GM12878 (cell line): ENCODE data around the gene ZNF484. TPM values are rescaled to one million over a fixed set of nuclear protein-coding genes. Genes with fewer than 3 reads are reported as not detected.

Source experiments
- ATF2 ChIP-seq: IDR thresholded peaks from 2 replicates; pipeline ENCODE4 v1.6.1; 2012; ENCODE audit warnings: low read length, inconsistent platforms
- CBX5 ChIP-seq: sonication (generic); IDR thresholded peaks from 2 replicates; pipeline ENCODE4 v1.6.1; 2016; ENCODE audit warnings: low read depth, moderate library complexity, mild to moderate bottlenecking, inconsistent platforms
- CHD1 ChIP-seq: IDR thresholded peaks from 2 replicates; pipeline ENCODE4 v1.6.1; 2012; ENCODE audit warnings: low read depth, low read length, improper control_type of control experiment
- CTCF ChIP-seq, 3 experiments: IDR thresholded peaks in 2 of 3; conservative IDR thresholded peaks in 1 of 3; 2 replicates each; pipeline ENCODE4 v1.5.1; 2011; ENCODE audit warnings: low read depth in 3 of 3, low read length in 3 of 3, mild to moderate bottlenecking in 3 of 3, control low read depth in 2 of 3, moderate library complexity in 2 of 3, inconsistent platforms in 1 of 3, mixed read lengths in 1 of 3; ENCODE audit not compliant: control insufficient read depth in 2 of 3, insufficient read depth in 1 of 3; ENCODE audit errors: extremely low read depth in 1 of 3
- ESRRA ChIP-seq: IDR thresholded peaks from 2 replicates; pipeline ENCODE4 v1.6.1; 2012; ENCODE audit warnings: mild to moderate bottlenecking, low read length, improper control_type of control experiment
- GABPA ChIP-seq: IDR thresholded peaks from 2 replicates; pipeline ENCODE4 v1.6.1; 2014; ENCODE audit warnings: antibody characterized with exemption, low read depth, mild to moderate bottlenecking, inconsistent platforms
- IRF5 ChIP-seq: fragments of 450-650 bp; IDR thresholded peaks from 2 replicates; pipeline ENCODE4 v1.6.1; 2017; ENCODE audit warnings: borderline replicate concordance
- JUNB ChIP-seq: IDR thresholded peaks from 2 replicates; pipeline ENCODE4 v1.6.1; 2016; ENCODE audit warnings: antibody characterized with exemption, mild to moderate bottlenecking
- JUND ChIP-seq: IDR thresholded peaks from 2 replicates; pipeline ENCODE4 v1.6.1; 2012; ENCODE audit warnings: low read depth, mild to moderate bottlenecking, low read length, improper control_type of control experiment, moderate library complexity
- KAT2A ChIP-seq: conservative IDR thresholded peaks from 2 replicates; pipeline ENCODE4 v1.6.1; 2011; ENCODE audit warnings: low read depth, low read length; ENCODE audit not compliant: control insufficient read depth
- KLF5 ChIP-seq: fragments of 450-650 bp; IDR thresholded peaks from 2 replicates; pipeline ENCODE4 v1.6.1; 2014; ENCODE audit warnings: mild to moderate bottlenecking; ENCODE audit not compliant: partially characterized antibody
- MAX ChIP-seq: IDR thresholded peaks from 2 replicates; pipeline ENCODE4 v1.6.1; 2012; ENCODE audit warnings: low read depth, low read length, improper control_type of control experiment
- NR2C2 ChIP-seq: IDR thresholded peaks from 2 replicates; pipeline ENCODE4 v1.6.1; 2011; ENCODE audit warnings: borderline replicate concordance, low read depth; ENCODE audit not compliant: control insufficient read depth, insufficient read length
- RAD51 ChIP-seq: fragments of 450-650 bp; IDR thresholded peaks from 2 replicates; pipeline ENCODE4 v1.6.1; 2016; ENCODE audit warnings: moderate library complexity, mild to moderate bottlenecking, inconsistent platforms
- SKIL ChIP-seq: fragments of 450-650 bp; IDR thresholded peaks from 2 replicates; pipeline ENCODE4 v1.6.1; 2017; ENCODE audit warnings: mild to moderate bottlenecking, low read depth, inconsistent platforms; ENCODE audit not compliant: poor library complexity, severe bottlenecking
- SREBF1 ChIP-seq: IDR thresholded peaks from 2 replicates; pipeline ENCODE4 v1.6.1; 2012; ENCODE audit warnings: mild to moderate bottlenecking, low read length
- SREBF2 ChIP-seq: IDR thresholded peaks from 2 replicates; pipeline ENCODE4 v1.6.1; 2012; ENCODE audit warnings: mild to moderate bottlenecking, low read length
- SUZ12 ChIP-seq: fragments of 200-600 bp; sonication (generic); IDR thresholded peaks from one replicate; pipeline ENCODE4 v1.6.1; 2018; ENCODE audit warnings: antibody characterized with exemption, mild to moderate bottlenecking; ENCODE audit not compliant: unreplicated experiment
- WRNIP1 ChIP-seq: IDR thresholded peaks from 2 replicates; pipeline ENCODE4 v1.6.1; 2011; ENCODE audit warnings: low read depth, low read length, improper control_type of control experiment, borderline replicate concordance
- ZSCAN29 ChIP-seq: fragments of 450-650 bp; IDR thresholded peaks from 2 replicates; pipeline ENCODE4 v1.6.1; 2017; ENCODE audit warnings: mild to moderate bottlenecking, moderate library complexity
- polyA plus RNA-seq, 11 experiments: library from polyadenylated mRNA; depleted of rRNA in 4 of 11; unstranded in 6 of 11; stranded (reverse) in 5 of 11; fragments of >200 nt; fragmentation: Nextera tagmentation in 4 of 11; fragmentation: Illumina TruSeq in 1 of 11; extraction: Ambion mirVana in 4 of 11; extraction: Trizol in 1 of 11; gene quantifications; 1 replicate in 1 of 11; 2 replicates in 10 of 11; pipeline versions ENCODE4 v1.2.1 to v1.2.3, GENCODE V29; 2011 to 2016; ENCODE audit warnings: inconsistent platforms in 2 of 11, missing spikeins in 2 of 11, low read depth in 1 of 11
- total RNA-seq, 4 experiments: library from RNA; depleted of rRNA in 3 of 4; stranded (reverse); fragments of >200 nt in 3 of 4; fragmentation: Illumina TruSeq in 1 of 4; extraction: Trizol in 1 of 4; gene quantifications; 2 replicates each; pipeline versions ENCODE4 v1.2.1 to v1.2.3, GENCODE V29; 2013 to 2021

ZNF484 gene
- total and polyA plus RNA-seq, 10 of the 15 experiments (the other 5 are each of a cell fraction or from before 2014, with no cell fraction given): 0.95 to 7.8 (median 3.3) TPM

GRCh38 chr9:92877531-92878430 is at the start of gene ZNF484 (continued):
- no peak for TF ChIP-seq ATF2
- no peak for TF ChIP-seq ZSCAN29
- no peak for TF ChIP-seq RAD51
- TF ChIP-seq CTCF (IDR thresholded peaks at IDR 0.05 in 2 of 3, conservative IDR thresholded peaks at IDR 0.05 in 1 of 3; ENCODE audit: control insufficient read depth in 2 of 3, extremely low read depth in 1 of 3, insufficient read depth in 1 of 3, low read depth in 3 of 3, low read length in 3 of 3): no peak
- TF ChIP-seq SREBF2: no peak
- peak; percentile 66; the same call in 1 of the 2 replicates for TF ChIP-seq MAX
- no peak for TF ChIP-seq SUZ12
- TF ChIP-seq CBX5: no peak
- no peak for TF ChIP-seq JUND
- no peak for TF ChIP-seq SKIL
- peak; percentile 58; the same call in 1 of the 2 replicates for TF ChIP-seq ESRRA
- no peak for TF ChIP-seq KLF5
- no peak for TF ChIP-seq NR2C2
- TF ChIP-seq IRF5: no peak
- 0 out of 2 replicates have a peak, but pooled peaks have one; percentile 55 for TF ChIP-seq GABPA
- TF ChIP-seq WRNIP1: no peak
- TF ChIP-seq CHD1: no peak
- no peak for TF ChIP-seq SREBF1
- no peak for TF ChIP-seq JUNB
- TF ChIP-seq KAT2A: no peak
